Upper lobe of left lung (tissue), 4 donors: ENCODE results near the gene PAK5.

ENCODE experiments used
- POLR2A ChIP-seq, 4 donors: fragments of 450-650 bp; IDR thresholded peaks; one replicate each; pipeline ENCODE4 v1.5.1; 2016 to 2017; ENCODE audit warnings: antibody characterized with exemption in 4 of 4, mild to moderate bottlenecking in 2 of 4
- TF ChIP-seq, protein P1 (sequence below), 6 experiments: fragments of 450-650 bp in 4 of 6; fragments of 200-600 bp in 2 of 6; sonication (generic) in 2 of 6; IDR thresholded peaks; one replicate each; pipeline ENCODE4 v1.5.1; 2016 to 2019; ENCODE audit warnings: antibody characterized with exemption in 6 of 6

DNA sequence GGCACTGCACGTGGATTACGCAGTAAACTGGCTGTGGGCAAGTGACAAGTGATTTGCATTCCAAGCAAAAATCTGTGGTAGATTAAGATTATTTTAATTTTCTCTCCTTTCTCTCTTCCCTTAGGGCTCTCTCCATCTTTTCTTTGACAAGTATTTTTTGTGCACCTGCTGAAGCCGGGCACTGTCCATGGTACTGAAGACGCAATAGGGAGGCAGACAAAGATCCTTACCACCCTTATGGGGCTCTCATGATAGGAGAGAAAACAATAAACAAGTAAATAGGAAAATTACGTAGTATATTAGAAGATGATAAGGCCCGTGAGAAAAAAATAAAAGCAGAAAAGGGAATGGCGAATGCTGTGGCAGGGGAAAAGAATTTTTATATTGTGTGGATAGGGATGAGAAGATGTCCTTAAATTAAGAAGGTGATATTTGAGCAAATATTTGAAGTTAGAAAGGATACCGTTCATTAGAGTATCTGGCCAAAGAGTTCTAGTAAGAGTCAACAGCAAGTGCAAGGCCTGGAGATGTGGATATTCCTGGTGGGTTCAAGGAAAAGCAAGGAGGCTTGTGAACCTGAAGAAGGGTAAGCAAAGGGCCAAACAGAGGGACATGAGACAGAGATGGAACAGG is 178.5 kb downstream of the PAK5 start:
- no peak for TF ChIP-seq POLR2A (IDR thresholded peaks at IDR 0.05)
- TF ChIP-seq, protein P1, sequence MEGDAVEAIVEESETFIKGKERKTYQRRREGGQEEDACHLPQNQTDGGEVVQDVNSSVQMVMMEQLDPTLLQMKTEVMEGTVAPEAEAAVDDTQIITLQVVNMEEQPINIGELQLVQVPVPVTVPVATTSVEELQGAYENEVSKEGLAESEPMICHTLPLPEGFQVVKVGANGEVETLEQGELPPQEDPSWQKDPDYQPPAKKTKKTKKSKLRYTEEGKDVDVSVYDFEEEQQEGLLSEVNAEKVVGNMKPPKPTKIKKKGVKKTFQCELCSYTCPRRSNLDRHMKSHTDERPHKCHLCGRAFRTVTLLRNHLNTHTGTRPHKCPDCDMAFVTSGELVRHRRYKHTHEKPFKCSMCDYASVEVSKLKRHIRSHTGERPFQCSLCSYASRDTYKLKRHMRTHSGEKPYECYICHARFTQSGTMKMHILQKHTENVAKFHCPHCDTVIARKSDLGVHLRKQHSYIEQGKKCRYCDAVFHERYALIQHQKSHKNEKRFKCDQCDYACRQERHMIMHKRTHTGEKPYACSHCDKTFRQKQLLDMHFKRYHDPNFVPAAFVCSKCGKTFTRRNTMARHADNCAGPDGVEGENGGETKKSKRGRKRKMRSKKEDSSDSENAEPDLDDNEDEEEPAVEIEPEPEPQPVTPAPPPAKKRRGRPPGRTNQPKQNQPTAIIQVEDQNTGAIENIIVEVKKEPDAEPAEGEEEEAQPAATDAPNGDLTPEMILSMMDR (IDR thresholded peaks at IDR 0.05): no peak
